WTC11 (cell line): ENCODE results near the gene CACNA2D3.

Experiments
- NFE2L1 ChIP-seq: sonication (generic); formaldehyde crosslinking; IDR thresholded peaks from 2 replicates; pipeline ENCODE4 v1.8.1; 2023; ENCODE audit warnings: missing genetic modification reagents
- TF ChIP-seq, protein P1 (sequence below): fragments of 200-600 bp; IDR thresholded peaks from 2 replicates; pipeline ENCODE4 v1.8.0; 2022; ENCODE audit warnings: antibody characterized with exemption

- TF ChIP-seq, protein P1, sequence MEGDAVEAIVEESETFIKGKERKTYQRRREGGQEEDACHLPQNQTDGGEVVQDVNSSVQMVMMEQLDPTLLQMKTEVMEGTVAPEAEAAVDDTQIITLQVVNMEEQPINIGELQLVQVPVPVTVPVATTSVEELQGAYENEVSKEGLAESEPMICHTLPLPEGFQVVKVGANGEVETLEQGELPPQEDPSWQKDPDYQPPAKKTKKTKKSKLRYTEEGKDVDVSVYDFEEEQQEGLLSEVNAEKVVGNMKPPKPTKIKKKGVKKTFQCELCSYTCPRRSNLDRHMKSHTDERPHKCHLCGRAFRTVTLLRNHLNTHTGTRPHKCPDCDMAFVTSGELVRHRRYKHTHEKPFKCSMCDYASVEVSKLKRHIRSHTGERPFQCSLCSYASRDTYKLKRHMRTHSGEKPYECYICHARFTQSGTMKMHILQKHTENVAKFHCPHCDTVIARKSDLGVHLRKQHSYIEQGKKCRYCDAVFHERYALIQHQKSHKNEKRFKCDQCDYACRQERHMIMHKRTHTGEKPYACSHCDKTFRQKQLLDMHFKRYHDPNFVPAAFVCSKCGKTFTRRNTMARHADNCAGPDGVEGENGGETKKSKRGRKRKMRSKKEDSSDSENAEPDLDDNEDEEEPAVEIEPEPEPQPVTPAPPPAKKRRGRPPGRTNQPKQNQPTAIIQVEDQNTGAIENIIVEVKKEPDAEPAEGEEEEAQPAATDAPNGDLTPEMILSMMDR: no peak
- no peak for TF ChIP-seq NFE2L1 (CRISPR knock-in tag)
Observed at GRCh38 chr3:54906763-54907162, 784.4 kb downstream of the CACNA2D3 start.
